ENCODE measurements around the gene MACROD2.
"Not testable (repeated sequence)": the region's sequence is repeated elsewhere in the genome, so short reads cannot be mapped to it uniquely, and the experiment has no call there.

The MACROD2 gene

GRCh38 chr20:14270751-14271150 lies 275.4 kb downstream of the MACROD2 start:
- not testable (repeated sequence) for DNase-seq (ENCODE audit: low read depth)

DNA sequence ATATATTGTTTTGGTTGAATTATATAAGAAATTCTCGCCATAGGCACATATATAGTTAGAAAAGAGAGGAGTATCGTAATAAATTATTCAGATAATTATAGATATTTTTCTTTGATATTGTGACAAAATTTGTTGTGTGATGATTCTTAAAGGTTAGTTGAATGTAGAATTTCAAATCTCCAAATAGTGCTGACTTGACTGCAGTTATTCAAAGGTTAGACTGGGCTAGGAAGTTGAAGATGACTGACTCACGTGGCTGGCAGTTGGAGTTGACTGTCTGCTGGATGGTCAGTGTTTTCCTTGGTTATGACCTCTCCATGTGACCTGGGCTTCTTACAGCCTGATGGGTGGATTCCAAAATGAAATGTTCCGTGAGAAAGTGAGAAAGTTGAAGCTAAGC lies 286.8 kb downstream of the MACROD2 start:
- DNase-seq (ENCODE audit: low read depth), result no peak

DNA sequence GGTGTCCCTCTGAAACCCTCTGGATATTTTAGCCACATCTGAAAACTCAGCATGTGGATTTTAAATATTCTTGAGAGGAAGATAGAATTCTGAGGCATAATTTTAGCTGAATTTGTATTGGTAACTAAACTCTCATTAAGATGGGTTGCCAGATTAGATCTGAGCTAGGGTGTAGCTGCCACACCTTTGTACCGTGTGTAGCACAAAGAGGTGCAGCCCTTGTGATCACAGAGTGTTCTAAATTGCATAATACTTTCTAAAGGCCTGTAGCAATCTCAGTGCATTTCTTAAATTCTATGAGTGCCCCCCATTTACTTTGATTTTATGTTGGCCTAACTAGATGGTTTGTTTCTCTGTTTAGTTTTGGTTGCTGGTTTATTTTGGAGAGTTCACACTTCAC lies 289.1 kb downstream of the MACROD2 start:
- DNase-seq (ENCODE audit: low read depth), result no peak

- DNase-seq (ENCODE audit: low read depth), result no peak
Measured at GRCh38 chr20:14288341-14289330, 293.3 kb downstream of the MACROD2 start.

DNA sequence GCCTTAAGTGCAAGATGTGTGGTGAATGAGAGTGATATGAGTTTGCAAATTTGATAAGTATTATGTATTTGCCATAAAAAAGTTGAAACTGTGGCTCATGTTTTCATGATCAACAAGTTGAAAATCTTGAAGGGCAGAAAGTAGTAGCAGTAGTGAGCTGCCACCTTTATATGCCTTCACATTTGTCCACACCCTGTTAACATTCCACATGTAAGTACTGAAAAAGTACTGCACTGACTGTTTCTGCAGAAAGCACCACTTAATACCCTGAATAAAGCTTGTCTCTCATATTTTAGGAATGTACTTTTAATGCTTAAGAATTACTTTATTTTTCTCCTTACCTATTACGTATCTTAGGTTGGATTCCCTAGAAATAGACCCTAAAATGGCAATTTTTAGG lies 296.2 kb downstream of the MACROD2 start:
- no peak for DNase-seq (ENCODE audit: low read depth)

DNA sequence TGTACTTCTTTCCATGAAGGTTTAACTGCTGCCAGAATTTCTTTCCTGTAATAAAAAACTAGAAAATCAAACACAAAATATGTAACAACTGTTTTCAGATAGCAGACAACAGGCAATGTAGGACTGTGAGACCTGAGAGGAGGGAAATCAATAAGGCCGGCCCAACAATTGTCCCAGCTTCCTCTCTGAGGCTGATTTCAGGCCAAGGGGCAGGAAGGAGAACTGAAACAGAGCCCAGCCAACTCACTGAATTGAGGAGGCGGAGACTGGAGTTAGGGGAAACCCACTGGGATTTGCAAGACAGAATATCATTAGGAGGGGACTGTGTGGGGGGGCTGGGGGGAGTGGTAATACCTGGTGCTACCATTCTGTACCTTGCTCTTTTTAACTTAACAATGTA lies 299.9 kb downstream of the MACROD2 start:
- DNase-seq (ENCODE audit: low read depth), result no peak

DNA sequence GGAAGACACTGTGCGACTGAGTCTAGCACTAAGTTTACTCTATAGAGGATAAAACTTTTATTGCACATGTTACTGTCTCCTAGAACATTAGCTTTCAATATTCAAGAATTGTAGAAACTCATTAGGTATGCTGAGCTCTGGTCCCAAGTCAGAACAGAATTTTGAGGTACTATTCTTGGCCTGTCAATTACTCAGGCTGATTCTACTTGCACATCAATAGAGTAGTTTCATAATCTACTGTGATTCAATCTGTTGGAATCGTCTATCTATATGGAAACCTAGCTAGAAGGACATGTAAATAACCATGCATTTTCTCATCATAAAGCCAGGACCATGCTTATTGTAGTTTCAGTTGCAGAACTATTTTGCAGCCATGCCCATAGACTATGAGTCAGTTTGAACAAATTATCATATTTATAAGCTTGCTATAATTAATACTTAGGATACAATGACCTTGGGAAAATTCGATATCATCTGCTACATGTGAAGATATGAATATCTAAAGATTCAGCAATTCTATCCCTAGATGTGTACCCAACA lies 300.5 kb downstream of the MACROD2 start:
- DNase-seq (ENCODE audit: low read depth), result no peak

DNA sequence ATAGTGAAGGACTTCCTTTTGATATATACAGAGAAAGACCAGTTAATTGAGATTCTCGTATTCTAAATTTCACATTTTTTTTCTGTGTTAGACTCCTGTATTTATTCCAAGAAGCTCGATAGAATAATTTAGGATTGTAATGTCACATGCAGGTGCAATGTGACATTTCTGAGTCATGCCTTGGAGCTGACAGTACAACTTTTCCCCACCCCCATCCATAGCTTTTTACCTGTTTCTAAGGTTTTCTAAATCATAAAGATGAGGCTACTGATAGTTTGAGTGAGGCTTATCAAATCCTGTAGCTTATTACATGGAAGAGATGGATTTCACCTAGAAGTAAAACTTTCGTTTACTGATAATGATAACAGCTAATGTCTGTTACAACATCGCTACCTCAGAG lies 304.5 kb downstream of the MACROD2 start:
- no peak for DNase-seq (ENCODE audit: low read depth)

GRCh38 chr20:14303106-14303505 lies 307.8 kb downstream of the MACROD2 start:
- DNase-seq (ENCODE audit: low read depth), result no peak

DNA sequence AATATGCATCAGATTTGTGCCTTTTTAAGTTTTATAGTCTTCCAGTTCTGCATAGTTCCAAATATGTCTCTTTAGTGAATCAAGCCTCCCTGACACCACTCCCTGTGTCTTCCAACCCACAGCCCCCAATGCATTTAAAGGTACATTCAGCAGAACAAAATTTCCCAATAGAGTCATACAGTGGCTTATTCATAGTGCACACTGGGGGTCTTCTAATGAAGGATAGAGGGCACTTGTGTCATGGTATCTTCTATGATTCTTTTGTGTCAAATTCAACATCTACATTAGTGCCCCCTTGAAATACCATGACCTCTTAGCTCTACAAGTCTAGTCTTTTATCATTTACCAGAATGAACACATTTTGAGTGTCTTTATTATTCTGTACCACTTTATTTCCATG lies 308.3 kb downstream of the MACROD2 start:
- no peak for DNase-seq (ENCODE audit: low read depth)

DNA sequence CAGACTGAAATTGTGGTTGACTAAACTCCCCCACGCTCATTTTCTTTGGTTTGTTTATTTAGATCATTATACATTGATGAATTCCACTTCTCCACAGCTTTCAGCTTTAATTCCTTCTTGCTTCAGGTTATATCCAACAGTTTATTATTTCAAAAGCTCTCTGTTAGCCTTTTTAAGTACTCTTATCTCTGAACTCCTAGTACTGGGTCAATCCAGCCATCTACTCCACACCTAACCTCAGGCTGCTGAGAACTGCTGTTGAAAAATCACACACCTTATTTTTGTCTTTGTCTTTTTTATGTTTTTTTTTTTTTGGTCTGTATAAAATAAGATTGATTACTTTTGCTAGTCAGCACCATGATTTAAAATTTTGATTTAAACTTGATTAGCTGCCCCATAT lies 309.2 kb downstream of the MACROD2 start:
- DNase-seq (ENCODE audit: low read depth), result no peak

- no peak for DNase-seq (ENCODE audit: low read depth)
Measured at GRCh38 chr20:14307956-14308355, 312.6 kb downstream of the MACROD2 start.

GRCh38 chr20:14310977-14311627 lies 315.8 kb downstream of the MACROD2 start:
- no peak for DNase-seq (ENCODE audit: low read depth)

- DNase-seq (ENCODE audit: low read depth), result no peak
Measured at GRCh38 chr20:14312001-14312400, 316.7 kb downstream of the MACROD2 start.

GRCh38 chr20:14313341-14314020 lies 318.2 kb downstream of the MACROD2 start:
- DNase-seq (ENCODE audit: low read depth), result no peak

GRCh38 chr20:14319704-14320103 lies 324.4 kb downstream of the MACROD2 start:
- DNase-seq (ENCODE audit: low read depth), result no peak

GRCh38 chr20:14331646-14332045 lies 336.3 kb downstream of the MACROD2 start:
- no peak for DNase-seq (ENCODE audit: low read depth)

- DNase-seq (ENCODE audit: low read depth), result no peak
Measured at GRCh38 chr20:14332866-14333265, 337.6 kb downstream of the MACROD2 start.

DNA sequence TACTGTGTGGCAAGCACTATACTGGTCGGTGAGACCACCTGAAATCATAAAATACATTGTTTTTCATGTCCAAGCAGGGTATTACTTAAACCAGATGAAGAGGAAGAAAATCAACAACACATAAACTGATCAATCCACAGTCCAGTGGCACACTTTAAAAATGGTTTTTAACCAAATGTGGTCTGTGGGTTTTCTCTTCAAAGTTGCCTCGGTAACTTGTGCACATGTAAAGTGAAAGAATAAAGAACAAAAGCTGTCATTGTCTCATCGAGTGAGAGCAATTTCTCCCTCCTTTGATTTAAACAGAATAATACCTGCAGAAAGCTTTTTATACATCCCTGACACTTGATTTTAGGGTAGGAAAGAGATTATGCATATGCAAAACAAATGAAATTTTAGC lies 338.4 kb downstream of the MACROD2 start:
- DNase-seq (ENCODE audit: low read depth), result no peak

DNA sequence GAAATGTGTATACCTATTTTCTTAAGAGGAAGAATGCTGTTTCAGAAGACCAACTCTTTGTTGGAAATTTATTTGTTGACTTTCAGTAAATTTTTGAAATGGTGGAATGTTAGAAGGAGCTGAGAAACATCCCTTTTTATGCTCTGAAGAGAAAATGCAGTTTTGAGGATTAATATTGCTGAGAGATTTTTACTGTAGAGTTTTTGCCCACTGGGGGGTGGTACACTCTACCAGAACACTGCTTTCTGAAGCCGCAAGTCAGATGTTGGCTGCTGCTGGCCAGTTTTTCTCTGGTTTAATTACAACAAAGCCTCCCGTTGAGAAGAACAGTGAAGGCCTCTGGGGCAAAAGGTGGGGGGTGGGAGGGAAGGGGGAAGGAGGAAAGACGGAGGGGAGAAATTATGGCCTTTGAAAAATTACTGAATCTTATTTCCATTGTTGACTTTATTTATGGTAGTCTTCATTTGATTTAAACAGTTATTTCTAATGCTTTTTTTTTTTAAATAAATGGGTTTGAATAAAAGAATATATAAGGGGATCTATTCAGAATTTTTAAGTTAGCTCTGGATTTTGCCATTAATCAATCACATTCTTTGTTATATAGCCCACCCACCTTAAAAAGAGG lies 339.1 kb downstream of the MACROD2 start:
- DNase-seq (ENCODE audit: low read depth), result no peak

DNA sequence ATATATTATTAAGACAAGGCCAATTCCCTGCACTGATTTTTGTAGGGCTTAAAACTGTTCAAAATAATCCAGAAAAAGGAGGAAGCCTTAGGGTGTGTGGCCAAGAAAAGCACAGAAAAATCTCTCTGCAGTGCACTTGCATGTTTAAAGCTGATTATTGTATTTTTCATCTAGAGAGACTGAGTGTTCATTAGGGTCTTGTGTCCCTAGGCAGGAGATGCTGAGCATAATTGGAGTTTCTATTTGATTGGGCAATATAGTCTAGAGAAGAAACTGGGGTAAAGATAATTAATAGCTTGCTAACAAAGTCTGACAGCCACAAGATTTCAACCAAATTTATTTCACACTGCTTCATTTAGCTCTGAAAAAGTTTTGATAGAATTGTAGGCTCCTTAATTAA lies 339.7 kb downstream of the MACROD2 start:
- DNase-seq (ENCODE audit: low read depth), result no peak

DNA sequence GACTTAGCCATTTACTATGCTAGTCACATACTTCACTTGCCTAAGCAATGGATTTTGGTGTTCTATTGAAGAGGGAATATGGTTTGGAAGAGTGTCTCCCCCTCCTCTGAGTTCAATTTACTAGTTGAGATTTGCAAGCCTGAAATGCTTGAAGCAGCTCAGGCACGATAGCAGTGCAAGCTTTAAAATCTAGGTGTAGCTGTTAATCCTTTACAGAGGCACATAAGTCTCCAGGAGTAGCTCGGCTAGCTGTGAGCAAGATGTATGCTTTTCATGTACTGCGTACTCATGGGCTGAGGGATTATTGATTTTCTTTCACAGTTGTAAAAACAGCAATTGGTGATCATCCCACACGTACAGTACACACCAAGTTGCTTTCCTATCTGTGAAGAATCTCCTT lies 341.4 kb downstream of the MACROD2 start:
- no peak for DNase-seq (ENCODE audit: low read depth)
